ENCODE measurements around the gene EXOC1. TPM values are rescaled to one million over a fixed set of nuclear protein-coding genes. Genes with fewer than 3 reads are reported as not detected.

Gene EXOC1
- total and polyA plus RNA-seq, 9 of the 15 experiments (the other 6 are each of a cell fraction or from before 2014, with no cell fraction given), result 16.0 to 45.5 (median 26.2) TPM

GRCh38 chr4:55902677-55903076 lies 49.2 kb downstream of the EXOC1 start:
- Histone ChIP-seq H3K9ac (ENCODE audit: insufficient read depth in 1 of 2, low read depth in 2 of 2, low read length in 2 of 2) (no peak overlapping the region), H3K27ac (ENCODE audit: extremely low read depth, low read depth, low read length) (no peak overlapping the region), H3K4me1 (replicated peaks in 1 of 2; ENCODE audit: control insufficient read depth in 2 of 2, insufficient read depth in 2 of 2, low read length in 2 of 2) (no peaks in the 10 kb centered on the region), H3K4me2 (ENCODE audit: insufficient read depth, low read length) (no peak overlapping the region), H3K27me3 (ENCODE audit: control insufficient read depth in 2 of 2, insufficient read depth in 2 of 2, low read length in 2 of 2) (no peaks in the 10 kb centered on the region), H3K9me1 (ENCODE audit: control insufficient read depth, insufficient read depth, low read length) (no peaks in the 10 kb centered on the region), H4K20me1 (replicated peaks; ENCODE audit: control insufficient read depth, insufficient read depth, low read length) (no peaks in the 10 kb centered on the region), H3K9me3 (replicated peaks; ENCODE audit: control insufficient read depth, insufficient read depth, low read depth, low read length) (no peaks in the 10 kb centered on the region), H3K79me2 (ENCODE audit: control insufficient read depth, insufficient read depth, low read length) (no peaks in the 10 kb centered on the region), H3K36me3 (ENCODE audit: control insufficient read depth, insufficient read depth, low read length) (peaks cover 37% of the 10 kb centered on the region; the same call in 2 of the 3 replicates), H3K4me3 (no peak overlapping the region), H2AFZ (ENCODE audit: low read depth, low read length) (no peak overlapping the region)
- in situ Hi-C loops (cut with MboI) (no loop called here), intact Hi-C loops (cut with micrococcal nuclease) (no loop called here)
- ChIA-PET POLR2A (no interaction called here), CTCF (ENCODE audit: low intra/inter-chr PET ratio) (no interaction called here)
- WGBS (ENCODE audit: insufficient coverage, low coverage, missing lambda C conversion rate), result 75% methylated on average over 4 of the region's 4 CpGs
- FAIRE-seq (no peak), DNase-seq (ENCODE audit: extremely low read depth in 1 of 4, low spot score in 3 of 4) (no peak), ATAC-seq (no peak)
- peak; percentile 69 for TF ChIP-seq ZFP36 (IDR thresholded peaks at IDR 0.05; ENCODE audit: low read depth, low read length, partially characterized antibody)
- 0 out of 2 replicates have a peak, but pooled peaks have one; percentile 59 for TF ChIP-seq SMARCA5 (IDR thresholded peaks at IDR 0.05)
- peak; percentile 52 for TF ChIP-seq RBM25 (IDR thresholded peaks at IDR 0.05; ENCODE audit: low read depth, low read length, severe bottlenecking)
- TF ChIP-seq ADNP (tag; IDR thresholded peaks at IDR 0.05), result 0 out of 2 replicates have a peak, but pooled peaks have one; percentile 30
- TF ChIP-seq KDM1A (IDR thresholded peaks at IDR 0.05), result peak in 1 of 2 experiments; percentile 23; a peak in 1 of 4 replicates
- TF ChIP-seq ASH1L (IDR thresholded peaks at IDR 0.05; ENCODE audit: borderline replicate concordance, low read depth, partially characterized antibody), result no peak
- no peak for TF ChIP-seq KLF16 (IDR thresholded peaks at IDR 0.05)
- peak; percentile 64; the same call in 1 of the 2 replicates for TF ChIP-seq BCOR (IDR thresholded peaks at IDR 0.05)
- BruUV-seq (replicated peaks), result no TSS peak

- H3K36me3 ChIP-seq (ENCODE audit: control insufficient read depth, insufficient read depth, low read length), result peaks cover 37% of the 10 kb centered on the region; the same call in 2 of the 3 replicates
- H3K4me3 ChIP-seq, result no peak overlapping the region
- no peaks in the 10 kb centered on the region for H3K27me3 ChIP-seq (ENCODE audit: control insufficient read depth in 2 of 2, insufficient read depth in 2 of 2, low read length in 2 of 2)
- H3K79me2 ChIP-seq (ENCODE audit: control insufficient read depth, insufficient read depth, low read length), result no peaks in the 10 kb centered on the region
- CTCF ChIA-PET (ENCODE audit: low intra/inter-chr PET ratio), result no interaction called here
- in situ Hi-C loops (cut with MboI) (no loop called here), intact Hi-C loops (cut with micrococcal nuclease) (no loop called here)
- no peaks in the 10 kb centered on the region for H3K9me1 ChIP-seq (ENCODE audit: control insufficient read depth, insufficient read depth, low read length)
- no peaks in the 10 kb centered on the region for H3K9me3 ChIP-seq (replicated peaks; ENCODE audit: control insufficient read depth, insufficient read depth, low read depth, low read length)
- no peak overlapping the region for H3K4me2 ChIP-seq (ENCODE audit: insufficient read depth, low read length)
- FAIRE-seq (no peak), DNase-seq (ENCODE audit: extremely low read depth in 1 of 4, low spot score in 3 of 4) (no peak), ATAC-seq (no peak)
- H2AFZ ChIP-seq (ENCODE audit: low read depth, low read length), result no peak overlapping the region
- BruUV-seq (replicated peaks), result no TSS peak
- H3K4me1 ChIP-seq (replicated peaks in 1 of 2; ENCODE audit: control insufficient read depth in 2 of 2, insufficient read depth in 2 of 2, low read length in 2 of 2), result no peaks in the 10 kb centered on the region
- H3K9ac ChIP-seq (ENCODE audit: insufficient read depth in 1 of 2, low read depth in 2 of 2, low read length in 2 of 2), result no peak overlapping the region
- POLR2A ChIA-PET, result interaction anchor here (0.7 kb wide), 1 partner anchor 734 kb away, joined by 3 read pairs; no protein-coding TSS in a partner anchor
- no peak overlapping the region for H3K27ac ChIP-seq (ENCODE audit: extremely low read depth, low read depth, low read length)
- H4K20me1 ChIP-seq (replicated peaks; ENCODE audit: control insufficient read depth, insufficient read depth, low read length), result no peaks in the 10 kb centered on the region
- 0 out of 2 replicates have a peak, but pooled peaks have one; percentile 44 for TF ChIP-seq FOSL1 (tag; conservative IDR thresholded peaks at IDR 0.05)
- no peak for TF ChIP-seq GTF3C2 (IDR thresholded peaks at IDR 0.05; ENCODE audit: borderline replicate concordance, extremely low read depth, insufficient read length)
These were observed 50.1 kb downstream of the EXOC1 start for GRCh38 chr4:55903577-55903976.

All from K562 (cell line).